Occipital lobe (tissue), 2 donors: ENCODE measurements around the gene USP6NL. TPM values are rescaled to one million over a fixed set of nuclear protein-coding genes. Genes with fewer than 3 reads are reported as not detected.

ENCODE experiments used
- DNase-seq: peaks from one replicate; lab custom pipeline; 2025; lab: John Stamatoyannopoulos, UW
- total RNA-seq: library from RNA; depleted of rRNA; stranded (reverse); fragments of >200 nt; gene quantifications from one replicate; pipeline ENCODE4 v1.2.3, GENCODE V29; 2014

Gene USP6NL
- total RNA-seq, 1 donor from 2014 or later: 40.2 TPM

- DNase-seq: no peak
Observed at GRCh38 chr10:11553773-11554381, 57.6 kb downstream of the USP6NL start.

- DNase-seq: no peak
Observed at GRCh38 chr10:11551916-11552602, 59.4 kb downstream of the USP6NL start.

DNA sequence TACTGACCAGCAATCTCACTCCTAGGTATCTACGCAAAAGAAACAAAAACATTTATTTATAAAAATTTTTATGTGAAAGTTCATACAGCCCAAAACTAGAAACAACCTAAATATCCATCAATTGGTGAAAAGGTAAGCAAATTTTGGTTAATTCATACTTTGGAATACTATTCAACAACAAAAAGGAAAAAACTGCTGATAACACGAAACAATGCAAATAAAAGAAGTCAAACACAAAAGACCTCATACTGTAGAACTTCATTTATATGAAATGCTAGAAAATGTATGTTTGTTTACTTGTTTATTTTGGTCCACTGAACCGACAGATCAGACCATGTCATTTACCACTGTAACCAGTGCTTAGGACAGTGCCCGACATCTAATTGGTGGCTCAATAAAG lies 60.3 kb downstream of the USP6NL start:
- DNase-seq: no peak

DNA sequence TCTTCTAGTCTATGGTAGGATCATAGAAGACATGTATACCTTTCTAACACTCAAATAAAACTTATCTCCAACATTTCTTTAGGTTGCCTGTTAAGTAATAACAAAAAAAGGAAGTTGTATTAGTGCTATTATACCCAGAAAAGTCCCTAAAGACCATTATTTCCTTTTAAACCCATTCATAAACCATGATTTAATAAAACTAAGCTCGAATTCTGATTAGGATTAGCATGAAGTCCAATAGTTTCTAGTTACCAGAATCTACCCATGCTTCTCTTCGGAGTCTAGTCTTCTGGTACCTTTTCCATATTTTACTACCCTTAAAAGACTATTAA lies 62.7 kb downstream of the USP6NL start:
- DNase-seq: no peak

GRCh38 chr10:11548065-11548767 lies 63.2 kb downstream of the USP6NL start:
- DNase-seq: no peak

DNA sequence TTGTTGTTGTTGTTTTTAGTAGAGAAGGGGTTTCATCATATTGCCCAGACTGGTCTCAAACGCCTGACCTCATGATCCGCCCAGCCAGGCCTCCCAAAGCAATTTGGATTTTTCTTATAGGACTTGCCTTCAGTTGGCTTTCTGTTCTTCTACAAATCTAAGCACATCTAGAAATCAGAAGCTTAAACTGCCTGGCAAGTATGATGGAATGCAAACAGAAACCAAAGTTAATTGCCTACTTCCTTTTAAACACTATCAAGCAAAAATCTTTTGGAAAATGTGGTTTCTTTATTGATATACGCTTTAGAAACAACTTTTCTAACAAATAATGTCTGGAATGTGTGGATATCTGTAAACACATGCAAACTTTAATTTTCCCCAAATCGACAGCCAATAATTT lies 64.9 kb downstream of the USP6NL start:
- DNase-seq: no peak

DNA sequence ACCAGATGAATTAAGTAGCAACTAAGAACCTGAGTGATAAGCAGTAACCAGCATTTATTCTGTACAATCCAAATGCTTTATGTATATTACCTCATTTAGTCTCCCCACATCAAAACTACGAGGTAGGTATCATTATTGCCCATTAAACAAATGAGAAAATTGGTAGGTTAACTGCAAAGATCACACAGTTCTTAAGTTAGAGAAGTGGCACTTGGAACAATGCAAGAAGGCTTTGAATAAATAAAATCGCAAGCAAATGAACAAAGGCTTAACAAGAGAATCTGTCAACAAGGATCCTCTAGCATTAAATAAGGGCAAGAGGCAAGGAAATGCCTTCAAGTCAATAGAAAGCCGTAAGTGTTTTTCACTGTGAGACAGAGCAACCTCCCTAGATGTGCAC lies 70.2 kb downstream of the USP6NL start:
- no peak for DNase-seq

- no peak for DNase-seq
Observed at GRCh38 chr10:11539191-11539868, 72.1 kb downstream of the USP6NL start.

DNA sequence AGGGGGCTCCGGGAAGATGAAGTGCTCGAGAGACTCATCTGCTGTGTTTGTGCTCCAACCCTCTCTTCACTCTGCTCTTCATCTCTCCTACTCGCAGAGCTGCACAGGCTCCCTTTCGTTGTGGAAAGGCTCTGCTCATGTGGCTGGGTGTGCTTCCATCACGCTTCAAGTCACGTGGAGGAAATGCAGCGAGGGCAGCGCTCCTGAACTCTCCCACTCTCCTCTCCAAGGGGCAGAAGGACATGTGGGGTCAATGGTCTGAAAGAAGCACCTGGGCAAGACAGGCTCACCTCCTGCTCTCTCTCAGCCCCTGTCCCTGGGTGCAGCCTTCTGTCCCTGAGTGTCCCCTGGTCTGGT lies 72.6 kb downstream of the USP6NL start:
- no peak for DNase-seq

DNA sequence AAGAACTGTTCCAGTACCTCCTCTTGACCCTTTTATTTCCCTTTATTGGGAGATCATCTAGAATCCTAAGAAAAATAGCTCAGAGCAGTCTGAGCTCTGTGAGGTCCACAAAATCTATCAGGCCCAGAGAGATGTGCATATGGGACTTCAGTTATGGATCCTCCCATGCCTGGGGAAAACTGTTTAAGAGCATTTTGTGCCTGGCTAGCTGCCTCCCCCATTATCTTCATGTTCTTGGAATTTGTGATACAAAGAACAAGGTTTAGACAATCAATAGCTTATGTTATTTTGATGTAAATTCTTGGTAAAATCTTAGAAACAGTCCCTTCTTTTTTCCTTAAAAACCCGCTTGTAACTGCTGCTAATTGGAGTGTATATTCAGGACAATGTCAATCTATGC lies 75.2 kb downstream of the USP6NL start:
- DNase-seq: no peak

GRCh38 chr10:11535346-11535959 lies 76.0 kb downstream of the USP6NL start:
- DNase-seq: no peak

DNA sequence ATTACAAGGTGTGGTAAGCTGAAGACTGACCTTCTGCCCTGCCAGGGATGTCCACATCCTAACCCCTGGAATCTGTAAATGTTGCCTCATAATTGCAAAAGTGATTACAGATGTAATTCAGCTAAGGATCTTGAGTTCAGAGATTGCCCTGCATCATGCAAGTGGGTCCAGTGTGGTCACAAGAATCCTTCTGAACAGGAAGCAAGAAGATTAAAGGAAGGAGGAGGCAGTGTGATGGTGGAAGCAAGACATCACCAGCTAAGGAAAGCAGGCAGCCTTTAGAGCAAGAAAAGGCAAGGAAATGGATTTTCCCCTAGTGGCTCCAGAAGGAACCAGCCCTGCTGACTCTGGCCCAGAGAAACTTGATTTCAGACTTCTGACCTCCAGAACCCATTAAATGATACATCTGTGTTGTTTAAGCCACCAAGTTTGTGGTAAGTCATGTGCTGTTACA lies 78.1 kb downstream of the USP6NL start:
- DNase-seq: no peak

- no peak for DNase-seq
Observed at GRCh38 chr10:11532306-11532705, 79.1 kb downstream of the USP6NL start.

GRCh38 chr10:11530806-11531205 lies 80.6 kb downstream of the USP6NL start:
- DNase-seq: no peak

DNA sequence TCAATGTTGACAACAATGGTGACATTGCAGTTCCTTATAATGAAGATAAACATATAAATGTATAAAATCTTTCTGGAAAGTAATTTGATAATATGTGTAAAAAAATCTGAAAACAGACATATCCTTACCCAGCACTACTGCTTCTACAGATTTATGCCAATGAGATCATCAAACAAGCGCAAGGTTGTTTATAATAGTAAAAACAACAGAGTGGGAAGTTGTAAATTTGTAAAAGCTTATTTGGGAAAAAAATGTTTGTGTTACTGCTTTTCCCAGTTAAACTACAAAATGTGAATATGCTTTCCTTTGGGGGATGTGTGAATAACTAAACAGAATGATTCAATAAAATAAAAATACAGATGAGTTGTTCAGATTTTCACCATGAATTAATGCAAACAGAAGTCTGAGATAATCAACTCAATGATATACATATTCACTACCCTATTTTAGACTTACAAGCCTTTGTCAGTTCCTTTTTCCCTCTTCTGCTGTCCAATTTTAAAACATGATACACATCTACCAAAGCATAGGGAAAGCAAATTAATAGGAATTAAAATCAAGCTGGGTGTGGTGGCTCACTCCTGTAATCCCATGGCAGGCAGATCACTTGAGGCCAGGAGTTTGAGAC lies 82.1 kb downstream of the USP6NL start:
- DNase-seq: no peak

- DNase-seq: no peak
Observed at GRCh38 chr10:11528286-11528685, 83.2 kb downstream of the USP6NL start.

GRCh38 chr10:11527691-11528255 lies 83.7 kb downstream of the USP6NL start:
- DNase-seq: no peak

- no peak for DNase-seq
Observed at GRCh38 chr10:11527068-11527467, 84.4 kb downstream of the USP6NL start.

GRCh38 chr10:11525503-11525902 lies 85.9 kb downstream of the USP6NL start:
- DNase-seq: no peak

GRCh38 chr10:11522821-11523245 lies 88.6 kb downstream of the USP6NL start:
- DNase-seq: no peak

GRCh38 chr10:11521860-11522259 lies 89.6 kb downstream of the USP6NL start:
- DNase-seq: no peak
